GM19324 (cell line): Measurements from ENCODE around the gene ANXA8L1.
"Not testable (repeated sequence)": the region's sequence is repeated elsewhere in the genome, so short reads cannot be mapped to it uniquely, and the experiment has no call there.

Experiments used
- ATAC-seq: cut with Tn5 transposase; IDR thresholded peaks from one replicate; pipeline ENCODE4 v1.9.1; 2021; ENCODE audit warnings: mild to moderate bottlenecking, moderate library complexity; ENCODE audit not compliant: unreplicated experiment, low FRiP score

The ANXA8L1 gene

DNA sequence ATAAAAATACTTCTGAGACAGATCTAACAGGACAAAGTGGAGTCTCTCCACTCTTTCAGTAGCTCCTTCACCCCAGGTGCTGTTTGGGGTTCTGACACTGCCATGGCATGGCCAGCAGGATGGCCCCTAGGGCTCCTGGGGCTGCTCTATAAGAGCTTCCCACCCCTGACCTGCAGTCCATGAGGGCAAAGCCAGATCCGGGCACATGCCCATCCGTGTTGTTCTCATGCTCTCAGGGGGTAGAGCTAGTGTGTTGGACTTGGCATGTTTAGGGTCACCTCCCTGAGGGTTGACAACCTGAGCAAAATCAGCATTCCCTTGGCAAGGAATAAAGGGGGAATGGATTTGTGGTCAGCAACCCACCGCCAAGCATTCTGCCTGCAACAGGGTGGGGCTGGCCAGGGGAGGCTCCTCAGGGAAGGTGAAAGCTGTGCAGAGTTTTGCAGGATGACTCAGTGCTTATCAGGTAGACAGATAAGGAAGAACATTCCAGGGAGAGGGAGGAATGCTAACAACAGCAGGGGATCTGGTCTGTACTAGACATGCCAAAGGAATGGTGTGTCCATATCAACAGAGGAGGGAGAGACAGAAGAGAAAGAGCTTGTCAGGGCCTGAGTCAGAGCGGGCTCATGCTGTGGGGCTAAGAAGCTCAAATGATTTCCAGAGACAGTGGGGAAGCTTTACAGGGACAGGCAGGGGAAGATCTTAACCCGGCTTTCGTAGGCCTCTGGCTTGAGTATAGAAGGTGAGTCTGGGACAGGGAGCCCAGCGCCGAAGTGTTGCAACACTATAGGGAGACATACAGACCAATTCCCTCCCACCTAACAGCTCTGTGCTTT is 21.1 kb downstream of the ANXA8L1 start:
- ATAC-seq = not testable (repeated sequence)

GRCh38 chr10:46397767-46398166 is 22.2 kb downstream of the ANXA8L1 start:
- not testable (repeated sequence) for ATAC-seq

- not testable (repeated sequence) for ATAC-seq
These were observed 22.8 kb downstream of the ANXA8L1 start for GRCh38 chr10:46398212-46398886.

DNA sequence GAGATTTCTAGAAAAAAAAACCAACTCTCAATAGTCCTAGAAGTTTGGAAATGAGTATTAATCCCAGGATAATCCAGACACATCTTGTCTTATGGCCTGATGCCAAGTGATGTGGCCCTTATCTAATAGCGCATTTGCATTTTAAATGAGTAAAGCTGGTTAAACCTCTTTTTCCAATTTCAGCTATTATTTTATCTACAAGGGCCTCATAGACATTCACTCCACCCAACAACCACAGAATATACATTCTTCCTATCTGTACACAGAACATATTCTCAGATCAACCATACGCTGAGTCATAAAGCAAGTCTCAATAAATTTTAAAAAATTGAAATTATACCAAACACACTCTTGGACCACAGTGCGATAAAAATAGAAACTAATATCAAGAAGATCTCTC is 34.0 kb downstream of the ANXA8L1 start:
- not testable (repeated sequence) for ATAC-seq

DNA sequence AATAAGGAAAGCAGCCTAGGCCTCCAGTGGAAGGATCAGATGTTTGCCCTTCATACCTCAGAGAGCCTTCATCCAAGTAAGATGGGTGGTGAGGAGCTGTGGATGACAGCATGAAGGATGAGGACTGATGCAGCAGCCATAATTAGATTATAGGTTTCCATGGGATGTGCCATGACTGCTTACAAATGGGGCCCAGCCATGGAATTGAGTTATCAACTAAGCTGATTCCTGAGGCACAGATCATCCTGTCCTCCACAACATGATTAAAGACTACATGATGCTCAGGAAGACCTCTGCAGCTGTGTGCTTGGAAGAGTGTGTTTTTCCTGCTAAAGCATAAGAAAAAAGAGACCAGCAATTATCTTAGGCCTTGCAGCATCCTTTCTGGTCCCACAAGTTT is 35.5 kb downstream of the ANXA8L1 start:
- ATAC-seq = not testable (repeated sequence)

DNA sequence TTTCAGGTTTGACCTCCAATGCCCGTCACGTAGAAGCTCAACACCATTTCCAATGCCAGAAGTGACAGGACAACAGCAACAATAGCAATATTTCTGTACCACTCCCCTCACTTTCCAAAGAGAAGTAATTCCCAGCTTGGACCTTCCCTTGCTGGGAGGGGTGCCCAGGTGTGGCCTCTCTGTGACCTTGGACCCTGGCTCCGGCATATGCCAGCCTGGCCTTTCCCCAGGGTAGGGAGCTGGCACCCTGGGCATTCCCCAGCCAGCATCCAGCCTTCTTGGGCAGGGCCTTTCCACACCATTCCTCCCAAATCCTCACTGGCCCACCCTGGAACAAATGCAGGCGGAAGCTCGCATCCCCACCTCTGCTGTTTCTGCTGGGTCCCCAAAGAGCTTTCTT is 37.1 kb downstream of the ANXA8L1 start:
- ATAC-seq = not testable (repeated sequence)

GRCh38 chr10:46415291-46415690 is 39.7 kb downstream of the ANXA8L1 start:
- ATAC-seq = not testable (repeated sequence)

DNA sequence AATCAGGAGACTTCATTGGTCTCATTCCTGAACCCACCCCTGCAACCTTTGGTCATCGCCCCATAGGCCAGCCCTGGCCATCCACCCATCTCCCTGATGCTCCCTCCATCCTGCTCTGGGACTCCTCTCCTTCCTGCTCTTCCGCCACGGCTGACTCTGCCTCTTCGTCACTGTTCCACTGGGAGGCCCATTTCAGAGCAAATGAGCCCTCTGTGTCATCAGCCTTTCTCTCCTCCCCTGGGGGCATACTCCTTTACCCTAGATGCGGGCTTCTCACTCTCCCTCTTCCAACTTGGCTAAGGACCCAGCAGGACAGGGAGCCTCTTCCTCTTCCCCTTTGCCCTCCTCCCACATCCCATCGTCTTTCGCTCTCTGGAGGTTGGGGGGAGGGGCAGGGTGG is 42.7 kb downstream of the ANXA8L1 start:
- not testable (repeated sequence) for ATAC-seq

GRCh38 chr10:46419570-46420379 is 44.2 kb downstream of the ANXA8L1 start:
- not testable (repeated sequence) for ATAC-seq

DNA sequence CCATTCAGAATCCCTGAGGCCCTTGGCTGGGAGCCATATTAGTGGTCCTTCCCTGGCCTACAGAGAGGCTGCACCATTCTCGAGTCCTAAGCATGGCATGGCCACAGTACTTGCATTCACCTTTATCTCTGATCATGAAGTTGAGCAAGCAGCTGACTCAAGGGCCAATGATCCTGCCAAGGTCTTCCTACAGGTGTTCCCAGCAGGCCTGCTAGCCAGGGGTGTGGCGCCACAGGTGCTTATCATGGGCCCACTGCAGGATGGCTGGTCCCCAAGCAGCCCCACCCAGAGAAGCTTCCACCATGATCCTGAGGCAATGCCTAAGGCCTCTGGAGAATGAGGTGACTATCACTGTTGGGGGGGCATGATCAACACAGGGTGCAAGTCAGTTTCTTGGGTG is 48.0 kb downstream of the ANXA8L1 start:
- ATAC-seq = not testable (repeated sequence)

GRCh38 chr10:46440942-46441341 is 65.4 kb downstream of the ANXA8L1 start:
- ATAC-seq = not testable (repeated sequence)
